Measurements from ENCODE around the gene HYLS1.

The HYLS1 gene

DNA sequence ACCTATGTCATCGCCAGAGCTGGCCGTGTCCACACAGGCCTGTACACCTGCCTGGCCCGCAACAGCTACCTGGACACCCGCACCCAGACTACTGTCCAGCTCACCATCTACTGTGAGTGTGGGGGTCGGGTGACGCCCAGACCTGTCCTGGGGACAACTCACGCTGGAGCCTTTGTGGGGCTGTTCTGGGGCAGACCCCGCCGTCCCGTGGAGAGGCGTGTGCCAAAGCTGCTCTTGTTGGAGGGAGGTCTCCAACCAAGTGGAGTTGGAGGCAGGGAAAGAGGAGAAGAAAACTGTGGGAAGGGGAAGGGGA, 62.7 kb downstream of the HYLS1 start:
- DNase-seq, result no peak

Measured in fibroblast of skin of right quadriceps (primary cell).